Stimulated activated naive CD8-positive, alpha-beta T cell treated with anti-CD3 and anti-CD28 coated beads, Interleukin-15, amount 100 ng/mL, for 72 hours (primary cell): ENCODE measurements around the gene NUDT9.
"Not testable (repeated sequence)": the region's sequence is repeated elsewhere in the genome, so short reads cannot be mapped to it uniquely, and the experiment has no call there.

Experiments
- ATAC-seq: fragments of 150-1000 bp; cut with Tn5 transposase; 2 replicates; pipeline ENCODE4 v1.10.0; 2021; ENCODE audit warnings: mild to moderate bottlenecking, moderate library complexity
- DNase-seq, 2 donors: peaks; one replicate each; pipeline ENCODE4 v3.0.0; 2021 to 2022
- H3K27ac Mint-ChIP-seq, 2 donors: one replicate each; pipeline ENCODE4 v1.8.0; 2022; ENCODE audit warnings: mild to moderate bottlenecking in 2 of 2, mixed read lengths in 2 of 2, moderate library complexity in 2 of 2
- H3K27me3 Mint-ChIP-seq: one replicate; pipeline ENCODE4 v1.8.0; 2022; ENCODE audit warnings: mixed read lengths
- H3K4me1 Mint-ChIP-seq: one replicate; pipeline ENCODE4 v1.8.0; 2022; ENCODE audit warnings: mild to moderate bottlenecking, mixed read lengths
- H3K4me3 Mint-ChIP-seq, 2 donors: one replicate each; pipeline ENCODE4 v1.8.0; 2022; ENCODE audit warnings: mild to moderate bottlenecking in 2 of 2, mixed read lengths in 2 of 2, moderate library complexity in 1 of 2
- H3K9me3 Mint-ChIP-seq, 2 donors: one replicate each; pipeline ENCODE4 v1.8.0; 2022; ENCODE audit warnings: mixed read lengths in 2 of 2

Gene NUDT9

DNA sequence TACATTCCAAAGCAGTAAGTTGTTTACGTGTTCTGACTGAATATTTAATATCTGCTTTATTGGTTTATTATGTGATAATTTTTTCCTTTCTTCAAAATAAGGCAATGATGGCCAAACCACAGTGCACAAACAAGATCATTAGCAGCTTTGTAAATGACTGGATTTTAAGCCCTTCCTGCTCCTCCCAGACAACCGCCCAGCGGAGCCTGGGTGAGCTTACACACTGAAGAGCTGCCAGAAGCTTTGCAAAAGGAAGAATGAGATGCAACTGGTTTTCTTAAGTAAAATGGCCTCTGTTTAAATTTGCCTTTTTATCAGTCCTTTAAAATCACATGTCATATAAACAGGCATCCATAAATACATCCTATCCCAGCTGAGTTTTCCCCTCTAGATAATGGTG is 54.6 kb downstream of the NUDT9 start:
- Mint-ChIP-seq H3K4me3 (no peak overlapping the region), H3K4me1 (no peaks in the 10 kb centered on the region), H3K27me3 (no peaks in the 10 kb centered on the region), H3K9me3 (no peaks in the 10 kb centered on the region), H3K27ac (no peak overlapping the region)
- no peak for ATAC-seq
- DNase-seq, result no peak

DNA sequence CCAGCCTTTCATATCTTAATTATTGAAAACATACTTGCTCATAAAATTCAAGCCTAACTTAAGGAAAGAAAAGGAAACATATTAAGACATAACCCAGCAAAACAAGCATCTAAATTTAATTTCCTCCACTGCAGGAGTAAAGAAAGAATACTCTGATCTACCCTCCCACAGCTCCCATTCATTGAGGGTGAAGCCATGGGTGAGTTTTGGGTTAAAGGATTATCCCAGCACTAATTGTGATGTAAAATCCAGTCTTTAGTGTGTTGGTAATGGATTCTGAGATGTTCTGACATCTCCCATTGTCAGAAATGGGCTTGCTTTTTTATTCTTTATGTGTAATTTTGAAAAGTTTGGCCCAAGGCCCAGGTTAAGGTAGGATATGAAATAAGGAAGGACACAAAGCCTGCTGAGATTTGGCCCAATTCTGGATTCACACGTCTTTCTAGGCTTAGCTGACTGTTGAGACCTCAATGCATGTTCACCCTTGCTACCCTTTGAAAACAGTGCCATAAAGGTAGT is 56.4 kb downstream of the NUDT9 start:
- no peaks in the 10 kb centered on the region for H3K9me3 Mint-ChIP-seq
- H3K27ac Mint-ChIP-seq, result no peak overlapping the region
- H3K27me3 Mint-ChIP-seq, result no peaks in the 10 kb centered on the region
- no peak overlapping the region for H3K4me3 Mint-ChIP-seq
- no peaks in the 10 kb centered on the region for H3K4me1 Mint-ChIP-seq
- DNase-seq (no peak), ATAC-seq (no peak)

DNA sequence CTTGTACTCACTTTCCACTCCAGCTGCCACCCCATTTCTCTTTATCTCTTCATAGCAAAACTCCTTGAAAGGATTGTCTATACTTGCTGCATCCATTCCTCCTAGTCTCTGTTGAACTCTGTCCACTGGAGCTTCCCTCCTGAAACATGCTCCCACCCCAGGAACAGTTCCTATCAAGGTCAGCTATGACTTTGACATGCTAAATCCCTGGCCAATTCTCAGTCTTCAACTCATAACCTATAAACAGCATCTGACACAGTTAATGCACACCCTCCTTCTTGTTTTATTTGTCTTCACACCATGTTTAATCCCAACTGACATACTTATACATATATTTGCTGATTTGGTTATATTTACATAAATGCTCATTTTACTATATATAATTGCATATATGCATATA is 59.0 kb downstream of the NUDT9 start:
- DNase-seq (no peak), ATAC-seq (no peak)
- no peak overlapping the region for H3K4me3 Mint-ChIP-seq
- H3K9me3 Mint-ChIP-seq, result peaks cover 0 to 4% of the 10 kb centered on the region in 2 donors
- H3K27ac Mint-ChIP-seq, result no peak overlapping the region
- no peaks in the 10 kb centered on the region for H3K27me3 Mint-ChIP-seq
- H3K4me1 Mint-ChIP-seq, result no peaks in the 10 kb centered on the region

DNA sequence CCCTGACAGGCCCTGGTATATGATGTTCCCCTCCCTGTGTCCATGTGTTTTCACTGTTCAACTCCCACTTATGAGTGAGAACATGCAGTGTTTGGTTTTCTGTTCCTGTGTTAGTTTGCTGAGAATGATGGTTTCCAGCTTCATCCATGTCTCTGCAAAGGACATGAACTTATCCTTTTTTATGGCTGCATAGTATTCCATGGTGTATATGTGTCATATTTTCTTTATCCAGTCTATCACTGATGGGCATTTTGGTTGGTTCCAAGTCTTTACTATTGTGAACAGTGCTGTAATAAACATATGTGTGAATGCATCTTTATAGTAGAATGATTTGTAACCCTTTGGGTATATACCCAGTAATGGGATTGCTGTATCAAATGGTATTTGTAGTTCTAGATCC is 60.9 kb downstream of the NUDT9 start:
- not testable (repeated sequence) for ATAC-seq, H3K27me3 Mint-ChIP-seq, H3K27ac Mint-ChIP-seq, DNase-seq, H3K4me3 Mint-ChIP-seq, H3K4me1 Mint-ChIP-seq
- peaks cover 9 to 13% of the 10 kb centered on the region in 2 donors for H3K9me3 Mint-ChIP-seq

- H3K27ac Mint-ChIP-seq, ATAC-seq, H3K27me3 Mint-ChIP-seq, DNase-seq, H3K4me1 Mint-ChIP-seq, H3K4me3 Mint-ChIP-seq: not testable (repeated sequence)
- peaks cover 12 to 15% of the 10 kb centered on the region in 2 donors for H3K9me3 Mint-ChIP-seq
Measured at GRCh38 chr4:87488666-87489065, 66.3 kb downstream of the NUDT9 start.

GRCh38 chr4:87489678-87490077 is 67.3 kb downstream of the NUDT9 start:
- Mint-ChIP-seq H3K27me3 (no peaks in the 10 kb centered on the region), H3K4me1 (no peaks in the 10 kb centered on the region), H3K9me3 (peaks cover 12 to 15% of the 10 kb centered on the region in 2 donors), H3K4me3 (no peak overlapping the region), H3K27ac (no peak overlapping the region)
- ATAC-seq (no peak), DNase-seq (no peak)

DNA sequence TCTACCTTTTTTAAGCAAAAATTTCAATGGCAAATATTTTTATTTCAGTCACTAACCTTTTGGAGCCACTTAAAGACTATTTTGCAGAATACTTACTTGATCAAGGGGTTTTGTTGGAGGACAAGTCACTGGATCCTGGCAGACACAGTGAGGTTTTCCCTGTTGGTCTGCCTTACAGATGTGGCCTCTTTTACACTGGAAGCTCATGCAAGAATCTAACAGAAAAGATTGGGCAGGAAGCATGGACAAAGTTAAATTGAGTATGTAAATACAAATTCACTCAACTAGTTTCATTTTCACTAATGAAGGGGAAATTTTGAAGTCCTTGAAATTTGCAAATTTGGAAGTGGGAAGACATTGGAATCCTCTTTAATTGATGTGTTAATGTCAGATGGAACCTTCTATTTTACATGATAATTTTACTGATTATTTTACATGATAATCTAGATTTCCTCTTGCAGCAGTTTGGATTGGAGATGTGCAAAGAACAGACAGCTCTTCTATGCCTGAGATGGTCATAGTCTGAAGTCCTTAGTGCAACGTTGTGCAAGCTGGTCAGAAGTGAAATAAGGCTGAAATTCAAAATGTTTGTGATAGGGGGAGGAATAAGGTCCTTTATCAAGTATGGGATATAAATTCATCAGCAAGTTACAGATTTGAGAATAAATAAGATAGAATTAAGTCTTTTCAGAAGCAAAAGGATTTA is 68.4 kb downstream of the NUDT9 start:
- Mint-ChIP-seq H3K4me1 (no peaks in the 10 kb centered on the region), H3K27me3 (no peaks in the 10 kb centered on the region), H3K9me3 (peaks cover 12 to 15% of the 10 kb centered on the region in 2 donors), H3K4me3 (no peak overlapping the region), H3K27ac (no peak overlapping the region)
- DNase-seq (no peak), ATAC-seq (no peak)

DNA sequence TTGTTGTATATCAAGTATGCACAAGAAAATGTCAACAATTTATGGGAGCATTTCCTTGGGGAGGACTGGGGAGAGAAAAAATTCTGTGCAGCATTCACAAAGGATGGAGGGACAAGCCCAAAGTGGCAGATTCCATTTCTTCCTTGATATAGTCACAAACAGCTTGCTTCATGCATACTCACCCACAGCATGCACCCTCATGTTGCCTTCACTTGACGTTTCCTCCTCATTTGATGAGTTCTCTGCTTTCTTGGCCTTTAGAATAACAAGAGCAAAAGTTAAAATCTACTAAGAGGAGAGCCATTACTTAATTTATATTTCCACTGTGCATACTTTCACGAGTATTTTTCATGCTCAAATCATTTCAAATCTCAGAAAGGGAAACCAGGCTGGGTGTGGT is 69.1 kb downstream of the NUDT9 start:
- Mint-ChIP-seq H3K9me3 (peaks cover 11 to 12% of the 10 kb centered on the region in 2 donors), H3K27ac (no peak overlapping the region), H3K27me3 (no peaks in the 10 kb centered on the region), H3K4me3 (no peak overlapping the region), H3K4me1 (no peaks in the 10 kb centered on the region)
- no peak for ATAC-seq
- DNase-seq, result no peak

DNA sequence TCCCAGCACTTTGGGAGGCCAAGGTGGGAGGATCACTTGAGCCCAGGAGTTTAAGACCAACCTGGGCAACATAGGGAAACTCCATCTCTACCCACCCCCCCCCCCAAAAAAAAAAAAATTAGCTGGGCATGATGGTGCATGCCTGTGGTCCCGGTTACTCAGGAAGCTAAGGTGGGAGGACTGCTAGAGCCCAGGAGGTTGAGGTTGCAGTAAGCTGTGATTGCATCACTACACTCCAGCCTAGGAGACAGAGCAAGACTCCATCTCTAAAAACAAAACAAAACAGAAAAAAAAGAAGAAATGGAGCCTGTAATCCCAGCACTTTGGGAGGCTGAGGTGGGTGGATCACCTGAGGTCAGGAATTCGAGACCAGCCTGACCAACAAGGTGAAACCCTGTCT is 69.5 kb downstream of the NUDT9 start:
- ATAC-seq, H3K4me3 Mint-ChIP-seq: not testable (repeated sequence)
- H3K27ac Mint-ChIP-seq, result peak overlapping the region in 1 of 2 donors; percentile 31

DNA sequence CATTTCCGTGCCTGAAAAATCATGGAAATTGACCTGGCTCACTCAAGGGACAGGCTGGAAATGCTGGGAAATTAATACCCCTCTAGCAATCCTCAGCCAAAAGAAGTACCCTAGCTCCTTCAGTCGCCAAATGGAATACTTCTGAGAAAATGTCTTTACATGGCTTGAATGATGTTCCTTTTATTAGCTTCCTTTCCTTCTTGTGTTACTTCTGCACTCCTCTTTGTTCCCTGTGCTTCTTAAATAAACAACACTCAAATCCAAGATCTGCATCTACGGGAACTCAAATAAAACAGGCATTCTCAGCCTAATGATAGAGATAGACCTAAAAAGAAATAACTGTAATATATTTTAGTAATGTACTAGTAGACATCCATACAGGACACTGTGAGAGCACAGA is 70.7 kb downstream of the NUDT9 start:
- Mint-ChIP-seq H3K27ac (no peak overlapping the region), H3K9me3 (peaks cover 3 to 4% of the 10 kb centered on the region in 2 donors), H3K27me3 (no peaks in the 10 kb centered on the region), H3K4me3 (no peak overlapping the region), H3K4me1 (no peaks in the 10 kb centered on the region)
- ATAC-seq, result no peak
- DNase-seq, result no peak

More for the DNA sequence above, 69.5 kb downstream of the NUDT9 start:
- not testable (repeated sequence) for H3K4me1 Mint-ChIP-seq, H3K27me3 Mint-ChIP-seq, DNase-seq
- peaks cover 11 to 12% of the 10 kb centered on the region in 2 donors for H3K9me3 Mint-ChIP-seq

- no peak for ATAC-seq
- H3K4me3 Mint-ChIP-seq, result no peak overlapping the region
- no peak overlapping the region for H3K27ac Mint-ChIP-seq
- H3K27me3 Mint-ChIP-seq, result no peaks in the 10 kb centered on the region
- no peaks in the 10 kb centered on the region for H3K9me3 Mint-ChIP-seq
- peak in 1 of 2 donors; percentile 14 for DNase-seq
- no peaks in the 10 kb centered on the region for H3K4me1 Mint-ChIP-seq
Measured at GRCh38 chr4:87497159-87497558, 74.8 kb downstream of the NUDT9 start.

GRCh38 chr4:87497578-87497977 is 75.2 kb downstream of the NUDT9 start:
- Mint-ChIP-seq H3K27ac (no peak overlapping the region), H3K4me3 (no peak overlapping the region), H3K9me3 (no peaks in the 10 kb centered on the region), H3K4me1 (no peaks in the 10 kb centered on the region), H3K27me3 (no peaks in the 10 kb centered on the region)
- no peak for ATAC-seq
- DNase-seq, result no peak

DNA sequence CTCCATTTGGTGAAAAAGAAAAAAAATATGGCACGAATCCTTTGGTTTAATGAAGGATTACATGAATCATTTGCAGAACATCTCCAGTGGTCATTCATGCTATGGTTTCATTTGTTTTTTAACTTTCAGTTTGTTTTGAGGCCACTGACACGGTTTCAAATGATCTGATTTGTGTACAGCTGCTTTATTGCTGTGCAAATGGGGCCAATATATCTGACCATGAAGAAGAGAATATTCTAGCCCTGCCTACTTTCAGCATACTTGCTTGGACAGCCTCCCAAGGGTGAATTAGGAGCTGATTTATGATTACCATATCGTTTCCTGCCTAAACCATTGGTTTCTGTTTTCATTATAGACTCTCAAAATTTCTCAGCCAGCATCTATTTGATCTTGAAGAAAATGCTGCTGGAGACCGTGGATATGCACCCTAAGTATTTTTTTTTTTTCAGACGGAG is 76.1 kb downstream of the NUDT9 start:
- H3K4me1 Mint-ChIP-seq, result no peaks in the 10 kb centered on the region
- DNase-seq (no peak), ATAC-seq (peak; percentile 56)
- no peak overlapping the region for H3K27ac Mint-ChIP-seq
- H3K4me3 Mint-ChIP-seq, result no peak overlapping the region
- no peaks in the 10 kb centered on the region for H3K9me3 Mint-ChIP-seq
- H3K27me3 Mint-ChIP-seq, result no peaks in the 10 kb centered on the region

DNA sequence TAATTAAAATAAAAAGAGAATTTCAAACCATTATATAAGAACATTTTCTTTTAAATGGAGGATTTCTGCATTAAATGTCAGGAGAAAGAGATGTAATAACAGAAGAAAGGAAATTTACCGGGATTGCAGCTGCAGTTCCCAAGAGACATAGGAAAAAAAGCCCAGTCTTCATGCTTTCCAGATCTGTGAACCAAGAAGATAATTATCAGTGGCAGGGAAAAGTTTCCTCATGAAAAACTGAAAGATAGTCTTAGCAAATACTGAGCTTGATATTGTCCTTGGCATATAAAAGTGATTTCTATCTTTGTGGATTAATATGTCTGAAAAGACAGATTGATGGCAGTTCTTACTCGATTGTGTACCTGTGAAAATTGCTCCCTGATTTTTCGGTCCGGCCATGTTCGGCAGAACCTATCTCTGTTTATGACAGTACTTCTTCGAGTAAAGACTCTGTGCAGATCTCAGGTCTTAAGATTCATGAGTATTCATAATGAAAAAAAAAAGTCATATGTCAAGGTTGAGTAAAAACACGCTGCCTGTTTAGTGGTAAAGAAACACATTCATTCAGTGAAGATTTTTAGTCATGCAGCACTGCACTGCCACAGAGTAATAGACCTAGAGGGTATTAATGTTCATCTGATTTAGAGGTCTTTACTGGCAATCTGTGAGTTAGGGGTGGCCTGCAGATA is 77.2 kb downstream of the NUDT9 start:
- H3K9me3 Mint-ChIP-seq, result no peaks in the 10 kb centered on the region
- ATAC-seq (peak; percentile 76), DNase-seq (no peak)
- no peak overlapping the region for H3K27ac Mint-ChIP-seq
- H3K4me1 Mint-ChIP-seq, result no peaks in the 10 kb centered on the region
- H3K4me3 Mint-ChIP-seq, result no peak overlapping the region
- H3K27me3 Mint-ChIP-seq, result no peaks in the 10 kb centered on the region

GRCh38 chr4:87500092-87500462 is 77.7 kb downstream of the NUDT9 start:
- Mint-ChIP-seq H3K4me3 (no peak overlapping the region), H3K9me3 (no peaks in the 10 kb centered on the region), H3K27ac (no peak overlapping the region), H3K4me1 (no peaks in the 10 kb centered on the region), H3K27me3 (no peaks in the 10 kb centered on the region)
- peak; percentile 28 for ATAC-seq
- no peak for DNase-seq

- no peaks in the 10 kb centered on the region for H3K9me3 Mint-ChIP-seq
- DNase-seq (no peak), ATAC-seq (no peak)
- H3K4me1 Mint-ChIP-seq, result no peaks in the 10 kb centered on the region
- no peaks in the 10 kb centered on the region for H3K27me3 Mint-ChIP-seq
- no peak overlapping the region for H3K27ac Mint-ChIP-seq
- H3K4me3 Mint-ChIP-seq, result no peak overlapping the region
Measured at GRCh38 chr4:87502580-87503238, 80.3 kb downstream of the NUDT9 start.
